ENCODE measurements around the gene PA2G4.
"Not testable (repeated sequence)": the region's sequence is repeated elsewhere in the genome, so short reads cannot be mapped to it uniquely, and the experiment has no call there.

Gene PA2G4

GRCh38 chr12:56102683-56103065 is 1.7 kb upstream of the PA2G4 start:
- DNase-seq = no peak

- no peak for DNase-seq
Observed at GRCh38 chr12:56103066-56103711, 1.2 kb upstream of the PA2G4 start.

GRCh38 chr12:56103823-56104108 is 593 bp upstream of the PA2G4 start:
- no peak for DNase-seq

- DNase-seq = no peak
Observed at GRCh38 chr12:56104815-56105608, 653 bp downstream of the PA2G4 start.

- no peak for DNase-seq
Observed at GRCh38 chr12:56105609-56105902, 1.2 kb downstream of the PA2G4 start.

GRCh38 chr12:56107242-56107641 is 2.9 kb downstream of the PA2G4 start:
- no peak for DNase-seq

GRCh38 chr12:56110571-56110970 is 6.2 kb downstream of the PA2G4 start:
- no peak for DNase-seq

- DNase-seq = no peak
Observed at GRCh38 chr12:56114084-56114483, 9.7 kb downstream of the PA2G4 start.

- no peak for DNase-seq
Observed at GRCh38 chr12:56115329-56115728, 11.0 kb downstream of the PA2G4 start.

- DNase-seq = peak; percentile 86
Observed at GRCh38 chr12:56116267-56117081, 12.1 kb downstream of the PA2G4 start, which contains the start of gene RPL41. RPL41 (plus strand) TSS chr12:56116633.

- DNase-seq = not testable (repeated sequence)
Observed at GRCh38 chr12:56117082-56117706, 12.8 kb downstream of the PA2G4 start.

- DNase-seq = peak; percentile 95
Observed at GRCh38 chr12:56117778-56118687, 13.7 kb downstream of the PA2G4 start, which contains the start of gene ZC3H10. ZC3H10 (plus strand) TSS chr12:56118266; CDS start chr12:56120563, 2,297 bp downstream.

- no peak for DNase-seq
Observed at GRCh38 chr12:56118688-56119357, 14.5 kb downstream of the PA2G4 start.

- DNase-seq = no peak
Observed at GRCh38 chr12:56119361-56119796, 15.0 kb downstream of the PA2G4 start.

GRCh38 chr12:56120158-56120846 is 15.9 kb downstream of the PA2G4 start:
- no peak for DNase-seq

- no peak for DNase-seq
Observed at GRCh38 chr12:56121204-56121870, 17.0 kb downstream of the PA2G4 start.

- DNase-seq = no peak
Observed at GRCh38 chr12:56122637-56123036, 18.3 kb downstream of the PA2G4 start.

GRCh38 chr12:56124133-56124532 is 19.8 kb downstream of the PA2G4 start:
- no peak for DNase-seq

GRCh38 chr12:56126732-56127239 is 22.4 kb downstream of the PA2G4 start:
- no peak for DNase-seq

GRCh38 chr12:56127485-56127887 is 23.1 kb downstream of the PA2G4 start:
- no peak for DNase-seq
